NCI-H1417 treated with DMSO at 0.1 percent for 48 hours (cell line): ENCODE data around the gene ATG7.

ENCODE experiments used
- DNase-seq: peaks from one replicate; lab custom pipeline; 2025; lab: John Stamatoyannopoulos, UW

Gene ATG7

DNA sequence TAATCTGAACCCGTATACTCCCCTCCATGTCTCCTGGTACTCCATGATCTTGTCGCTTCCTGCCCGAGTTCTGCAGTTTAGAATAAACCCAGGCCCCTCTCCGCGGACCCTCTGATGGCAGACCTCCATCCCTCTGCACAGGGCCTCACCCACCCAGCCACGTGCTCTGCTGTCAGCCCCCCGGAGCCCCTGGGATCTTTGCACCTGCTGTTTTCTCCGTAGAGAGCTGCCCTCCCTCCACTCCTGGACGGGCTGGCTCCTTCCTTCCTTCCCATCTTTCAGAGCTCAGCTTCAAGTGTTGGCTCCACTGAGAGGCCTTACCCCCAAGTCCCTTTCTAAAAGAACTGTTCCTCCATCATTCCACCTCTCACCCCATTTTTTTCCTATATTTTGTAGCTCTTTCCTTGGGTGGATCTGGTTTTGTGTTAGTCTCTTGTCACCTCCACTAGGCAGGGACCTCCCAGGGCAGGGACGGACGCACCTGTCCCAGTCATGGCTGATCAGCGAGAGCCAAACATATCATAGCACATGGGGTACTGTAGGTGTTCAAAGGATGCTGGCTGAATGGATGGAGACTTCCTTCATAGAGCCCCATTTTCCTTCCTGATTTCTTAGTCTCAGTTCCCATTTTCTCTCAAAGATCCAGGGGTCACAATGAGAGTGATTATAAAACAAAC lies 264.9 kb downstream of the ATG7 start:
- DNase-seq = no peak

DNA sequence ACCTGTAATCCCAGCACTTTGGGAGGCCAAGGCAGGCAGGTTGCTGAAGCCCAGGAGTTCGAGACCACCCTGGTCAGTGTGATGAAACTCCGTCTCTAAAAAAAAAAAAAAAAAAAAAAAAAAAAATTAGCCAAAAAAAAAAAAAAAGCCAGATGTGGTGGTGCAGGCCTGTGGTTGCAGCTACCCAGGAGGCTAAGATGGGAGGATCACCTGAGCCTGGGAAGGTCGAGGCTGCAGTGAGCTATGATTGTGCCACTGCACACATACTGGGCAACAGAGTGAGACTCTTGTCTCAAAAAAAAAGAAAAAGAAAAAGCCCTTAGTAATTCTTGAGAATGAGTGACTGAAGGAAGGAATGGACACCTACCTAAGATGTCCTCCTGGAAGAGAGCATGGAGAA lies 266.4 kb downstream of the ATG7 start:
- no peak for DNase-seq

DNA sequence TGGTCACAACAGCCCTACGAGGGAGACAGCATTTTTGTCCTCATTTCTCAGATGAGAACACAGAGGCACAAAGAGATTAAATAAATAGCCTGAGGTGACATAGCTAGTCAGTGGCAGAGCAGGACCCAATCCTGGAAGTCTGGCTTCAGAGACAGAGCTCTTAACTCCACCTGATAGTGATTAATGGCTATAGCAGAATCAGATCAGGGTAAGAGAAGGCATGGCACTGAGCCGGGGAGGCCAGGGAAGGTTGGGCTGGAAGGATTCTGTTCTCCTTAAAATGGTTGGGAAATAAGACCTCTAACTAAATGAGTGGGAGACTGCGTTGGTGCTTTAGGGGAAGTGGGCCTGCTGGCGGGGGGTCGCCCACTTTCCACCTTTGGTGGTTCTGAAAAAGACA lies 267.0 kb downstream of the ATG7 start:
- DNase-seq = no peak

DNA sequence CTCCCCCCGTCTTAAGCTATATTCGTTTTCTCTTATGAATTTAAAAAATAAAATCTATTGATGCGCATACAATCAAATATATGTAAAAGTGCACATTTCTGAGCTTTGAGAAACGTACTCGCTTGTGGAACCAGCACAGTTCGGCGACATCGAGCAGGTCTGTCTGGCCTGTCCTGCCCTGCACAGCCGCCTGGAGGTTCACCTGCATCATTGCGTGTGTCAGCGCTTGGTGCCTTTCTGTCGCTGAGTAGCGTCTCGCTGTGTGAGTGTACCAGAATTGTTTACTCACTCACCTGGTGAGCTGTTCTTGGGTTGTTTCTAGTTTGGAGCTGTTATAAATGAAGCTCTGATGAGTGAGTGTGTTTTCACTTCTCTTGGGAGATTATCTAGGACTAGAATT lies 267.5 kb downstream of the ATG7 start:
- DNase-seq = peak; percentile 42

DNA sequence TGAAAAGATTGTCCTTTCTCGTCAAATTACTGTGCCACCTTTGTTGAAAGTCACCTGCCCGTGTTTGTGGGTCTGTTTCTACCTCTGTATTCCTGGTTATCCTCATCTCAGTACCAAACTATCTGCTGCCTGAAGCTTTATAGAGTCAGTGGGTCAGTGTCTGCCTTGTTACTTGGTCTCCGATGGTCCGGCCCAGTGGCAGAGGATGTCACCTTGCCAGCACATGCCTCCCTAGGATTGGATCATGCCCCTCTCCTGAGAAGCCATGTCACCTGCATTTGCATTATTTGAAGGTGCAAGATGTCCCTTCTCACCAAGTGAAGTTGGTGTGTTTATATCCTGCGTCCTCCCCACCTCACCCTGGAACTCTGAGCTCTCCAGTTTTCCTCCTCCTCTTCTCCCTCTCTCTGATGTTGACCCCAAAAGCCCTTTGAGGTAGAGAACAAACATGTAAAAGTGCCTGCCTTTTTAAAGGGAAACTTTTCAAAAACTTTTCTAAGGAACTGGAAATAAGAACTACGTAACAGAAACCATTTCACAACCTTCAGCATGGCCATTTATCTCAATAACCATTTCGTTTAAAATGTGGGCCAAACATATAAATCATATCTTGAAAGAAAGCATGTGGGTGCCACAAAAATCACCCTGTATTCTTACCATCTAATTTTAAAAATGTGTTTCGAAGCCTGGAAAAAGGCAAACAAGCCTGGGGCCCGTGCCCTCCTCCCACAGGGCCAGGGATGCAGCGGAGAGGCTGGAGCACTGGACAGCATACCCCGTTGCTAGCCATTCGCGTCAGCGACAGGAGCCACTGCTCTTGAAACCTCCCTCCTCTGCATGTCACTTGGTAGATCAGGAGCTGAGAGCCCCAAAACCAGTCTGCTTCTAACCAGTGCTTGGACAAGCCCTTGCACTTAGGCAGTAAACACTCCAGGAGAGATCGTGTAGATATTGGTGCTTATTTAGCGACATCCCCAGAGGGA lies 269.4 kb downstream of the ATG7 start:
- no peak for DNase-seq

DNA sequence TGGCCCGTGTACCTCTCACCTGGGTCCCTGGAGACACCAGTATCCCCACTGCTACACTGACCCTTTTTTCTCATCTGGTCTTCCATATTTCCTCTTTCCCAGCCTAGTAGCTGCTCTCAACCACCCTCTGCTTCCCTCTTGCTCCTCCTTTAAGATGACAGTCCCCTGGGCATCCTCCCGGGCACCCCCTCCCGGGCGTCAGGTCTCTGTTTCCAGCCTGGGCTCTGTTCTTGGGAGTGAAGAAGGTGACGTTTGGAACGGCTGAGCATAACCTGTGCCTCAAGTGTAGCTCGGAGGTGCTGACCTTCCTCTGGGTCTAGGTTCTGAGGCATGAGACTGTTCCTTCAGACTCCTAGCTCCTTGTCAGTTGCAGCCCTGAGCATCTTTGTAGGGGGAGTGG lies 270.4 kb downstream of the ATG7 start:
- no peak for DNase-seq

DNA sequence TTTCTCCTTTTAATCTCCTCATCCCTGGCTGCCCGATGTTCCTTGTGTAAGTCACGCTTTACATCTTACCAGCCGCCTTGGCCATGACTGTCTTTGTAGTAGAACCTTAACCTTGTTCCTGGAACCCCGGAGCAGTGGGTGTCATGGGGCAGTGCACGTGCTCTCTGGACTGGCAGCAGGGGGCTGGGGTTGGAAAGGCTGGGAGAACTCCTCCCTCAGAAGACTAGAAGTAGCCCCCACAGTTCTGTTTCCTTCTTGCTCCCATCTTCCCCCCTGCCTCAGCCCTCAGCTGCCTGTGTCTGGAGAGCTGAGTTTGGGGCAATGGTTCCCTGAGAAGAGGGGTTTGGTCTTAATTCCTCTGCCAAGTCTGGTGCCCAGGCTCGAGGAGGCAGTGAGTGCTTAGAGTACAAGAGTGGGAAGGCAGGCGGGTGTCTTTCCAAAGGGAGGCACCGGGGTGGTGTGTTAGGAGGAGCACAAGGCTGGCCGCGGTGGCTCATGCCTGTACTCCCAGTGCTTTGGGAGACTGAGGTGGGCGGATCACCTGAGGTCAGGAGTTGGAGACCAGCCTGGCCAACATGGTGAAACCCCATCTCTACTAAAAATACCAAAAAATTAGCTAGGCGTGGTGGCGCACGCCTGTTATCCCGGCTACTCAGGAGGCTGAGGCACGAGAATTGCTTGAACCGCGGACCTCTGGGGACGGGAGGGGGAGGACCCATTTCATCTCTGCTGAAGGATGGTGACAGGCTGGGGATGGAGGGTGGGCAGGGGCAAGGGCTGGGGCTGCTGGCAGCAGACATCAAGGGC lies 271.1 kb downstream of the ATG7 start:
- no peak for DNase-seq

DNA sequence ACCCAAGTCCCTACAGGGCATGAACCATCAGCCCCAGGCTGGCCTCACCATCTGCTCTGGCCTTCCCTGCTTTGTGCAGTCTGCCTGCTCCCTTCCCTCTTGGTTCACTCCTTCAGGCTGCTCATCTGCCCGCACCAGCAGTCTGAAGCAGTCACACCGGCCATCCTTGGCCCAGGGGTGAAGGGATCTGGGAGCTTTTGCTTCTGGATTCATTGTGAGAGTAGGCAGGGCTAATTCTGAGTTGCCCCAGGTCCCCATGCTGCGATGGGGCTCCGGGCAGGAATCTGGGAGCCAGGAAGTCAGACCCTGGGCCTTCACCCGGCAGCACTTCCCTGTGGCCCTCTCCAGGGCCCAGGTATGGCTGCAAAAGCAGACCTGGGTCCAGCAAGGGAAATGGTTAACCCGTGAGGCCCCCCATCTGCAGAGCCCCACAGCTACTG lies 271.8 kb downstream of the ATG7 start:
- DNase-seq = no peak

DNA sequence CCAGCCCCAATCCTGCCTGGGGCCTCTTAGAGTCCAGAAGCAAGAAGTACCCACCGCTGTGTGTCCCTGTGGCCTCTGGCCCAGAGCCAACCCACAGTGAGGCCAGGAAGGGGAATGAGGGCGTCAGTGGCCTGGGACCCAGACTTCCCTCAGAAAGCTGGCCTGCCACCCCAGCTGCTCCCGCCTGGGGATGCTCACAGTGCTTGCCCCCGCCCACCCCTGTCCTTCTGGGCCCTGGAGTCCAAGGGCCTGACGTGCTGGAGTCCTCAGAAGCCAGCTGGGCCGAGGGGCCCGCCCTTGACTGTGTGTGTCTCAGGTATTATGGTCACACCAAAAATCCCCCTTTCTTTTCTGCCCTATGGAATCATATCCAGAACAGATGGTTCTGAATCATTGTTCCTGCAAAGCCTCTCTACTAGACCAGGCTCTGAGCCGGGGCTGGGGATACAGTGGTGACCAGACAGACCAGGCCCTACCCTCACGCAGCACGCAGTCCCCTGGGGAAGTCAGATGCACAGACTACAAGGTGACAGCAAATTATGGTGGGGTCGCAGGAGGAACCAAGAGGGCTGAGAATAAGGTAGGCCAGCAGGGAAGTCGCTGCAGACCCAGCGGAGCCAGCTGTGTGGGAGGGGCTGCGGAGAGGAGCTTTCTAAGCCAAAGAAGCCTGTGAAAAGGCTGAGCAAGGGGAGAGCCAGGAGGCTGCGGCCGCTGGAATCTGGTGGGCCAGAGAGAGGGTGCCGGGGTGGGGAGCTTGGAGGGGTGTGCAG lies 272.4 kb downstream of the ATG7 start:
- no peak for DNase-seq

DNA sequence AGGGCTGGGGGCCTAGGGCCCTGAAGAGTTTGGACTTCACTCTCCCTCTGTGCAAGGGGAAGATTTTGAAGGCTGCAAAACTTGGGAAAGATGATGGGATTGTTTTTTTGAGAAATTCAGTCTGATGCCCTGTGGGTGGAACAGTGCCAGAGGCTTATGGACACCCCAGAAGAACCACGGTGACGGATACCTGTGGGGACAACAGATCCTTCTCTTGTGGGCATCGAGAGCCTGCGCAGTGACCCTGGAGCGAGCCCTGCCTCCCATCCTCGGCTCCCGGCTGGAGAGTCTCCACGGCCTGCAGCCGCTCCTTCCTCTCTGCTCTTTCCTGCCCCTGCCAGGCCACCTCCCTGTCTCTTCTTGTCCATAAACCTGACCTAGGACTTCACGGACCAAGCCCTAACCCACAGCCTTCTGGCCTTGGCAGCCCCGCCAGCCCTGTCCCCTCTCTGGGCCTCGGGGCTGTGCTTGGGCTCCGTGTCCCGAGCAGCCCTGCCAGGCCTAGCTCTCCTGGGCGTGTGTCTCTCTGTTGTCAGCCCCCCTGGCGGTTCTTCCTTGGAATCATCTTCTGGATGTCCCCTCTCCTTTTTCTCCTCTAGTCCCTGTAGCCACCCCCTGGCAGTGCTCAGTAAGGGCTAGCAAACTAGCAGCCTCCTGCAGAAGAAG lies 273.1 kb downstream of the ATG7 start:
- DNase-seq = no peak

DNA sequence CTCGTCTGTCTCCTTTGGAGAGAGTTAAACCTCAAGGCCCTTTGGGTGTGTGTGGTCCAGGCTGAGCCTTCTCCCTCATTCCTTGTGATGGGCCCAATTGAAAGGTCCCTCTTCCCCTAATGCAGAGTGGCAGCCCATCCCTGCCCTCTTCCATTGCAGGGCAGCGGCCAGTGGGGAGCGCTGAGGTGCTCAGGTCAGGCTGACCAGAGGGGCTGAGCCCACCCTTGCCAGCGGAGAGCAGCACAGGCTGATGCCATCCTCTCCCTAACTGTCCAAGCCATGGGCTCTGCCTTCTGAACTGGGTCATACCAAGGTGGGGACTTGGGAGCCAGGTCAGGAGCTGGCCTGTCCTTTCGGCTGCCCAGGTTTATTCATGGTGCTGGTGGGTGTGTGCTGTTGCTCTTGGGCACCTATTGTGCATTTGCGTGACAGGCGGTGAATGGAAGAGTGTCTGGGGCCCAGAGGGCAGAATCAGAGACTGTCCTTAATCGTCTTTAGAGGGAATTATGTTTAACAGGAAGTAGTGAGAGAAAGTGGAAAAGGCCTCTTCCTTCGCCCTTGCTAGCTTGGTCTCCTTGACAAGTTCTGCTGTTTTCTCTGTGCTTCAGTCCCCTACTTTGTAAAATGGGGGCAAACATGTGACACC lies 274.6 kb downstream of the ATG7 start:
- no peak for DNase-seq

DNA sequence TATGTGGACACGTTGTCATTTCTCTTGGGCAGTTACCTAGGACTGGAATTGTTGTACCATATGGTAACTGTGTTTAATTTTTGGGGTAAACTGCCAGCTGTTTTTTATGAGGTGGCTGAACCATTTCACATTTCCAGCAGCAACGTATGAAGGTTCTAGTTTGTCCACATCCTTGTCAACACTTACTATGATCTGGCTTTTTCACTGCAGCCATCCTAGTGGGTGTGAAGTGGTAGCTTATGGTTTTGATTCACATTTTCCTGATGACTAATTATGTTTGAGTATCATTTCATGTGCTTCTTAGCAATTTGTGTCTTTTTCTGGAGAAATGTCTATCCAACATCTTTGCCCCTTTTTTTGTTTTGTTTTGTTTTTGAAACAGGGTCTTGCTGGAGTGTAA lies 275.3 kb downstream of the ATG7 start:
- no peak for DNase-seq

DNA sequence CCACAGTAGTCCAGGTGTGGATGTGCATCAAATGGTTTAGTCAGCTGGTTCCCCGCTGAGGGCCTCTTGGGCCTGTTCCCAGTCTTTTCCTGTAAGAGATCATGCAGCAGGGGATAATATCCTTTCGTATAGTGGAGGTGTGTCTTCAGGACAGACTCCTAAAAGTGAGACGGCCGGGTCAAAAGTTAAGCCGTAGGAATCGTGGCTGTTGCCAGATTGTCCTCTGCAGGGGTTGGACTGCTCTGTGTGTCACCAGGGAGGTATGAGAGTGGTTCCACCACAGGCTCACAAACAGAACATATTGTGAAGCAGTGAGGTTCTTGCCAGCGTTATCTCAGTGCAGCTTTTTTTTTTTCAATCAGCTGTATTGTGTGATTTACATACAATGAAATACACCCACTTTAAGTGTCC lies 276.5 kb downstream of the ATG7 start:
- DNase-seq = no peak

DNA sequence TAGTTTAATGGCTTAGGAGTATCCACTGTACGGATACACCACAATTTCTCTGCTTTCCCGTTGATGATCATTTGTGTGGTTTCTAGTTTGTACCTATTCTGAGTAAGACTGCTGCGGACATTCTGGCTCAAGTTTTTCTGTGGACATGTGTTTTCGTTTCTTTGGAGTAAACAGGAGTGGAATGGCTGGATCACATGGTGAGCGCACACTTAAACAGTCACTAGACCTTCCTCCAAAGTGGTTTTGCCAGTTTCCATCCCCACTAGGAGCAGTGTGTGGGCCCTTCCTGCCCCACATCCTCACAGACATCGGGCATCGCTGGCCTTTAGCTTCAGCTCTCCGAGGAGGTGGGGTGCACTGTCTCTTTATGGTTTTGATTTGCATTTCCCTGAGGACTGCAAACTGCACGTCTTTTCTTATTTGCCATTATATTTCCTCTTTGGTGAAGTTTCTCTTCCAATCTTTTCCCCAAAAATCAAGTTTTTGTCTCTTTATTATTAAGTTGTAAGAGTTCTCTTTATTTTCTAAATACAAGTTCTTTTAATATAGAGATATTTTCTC lies 277.5 kb downstream of the ATG7 start:
- no peak for DNase-seq

DNA sequence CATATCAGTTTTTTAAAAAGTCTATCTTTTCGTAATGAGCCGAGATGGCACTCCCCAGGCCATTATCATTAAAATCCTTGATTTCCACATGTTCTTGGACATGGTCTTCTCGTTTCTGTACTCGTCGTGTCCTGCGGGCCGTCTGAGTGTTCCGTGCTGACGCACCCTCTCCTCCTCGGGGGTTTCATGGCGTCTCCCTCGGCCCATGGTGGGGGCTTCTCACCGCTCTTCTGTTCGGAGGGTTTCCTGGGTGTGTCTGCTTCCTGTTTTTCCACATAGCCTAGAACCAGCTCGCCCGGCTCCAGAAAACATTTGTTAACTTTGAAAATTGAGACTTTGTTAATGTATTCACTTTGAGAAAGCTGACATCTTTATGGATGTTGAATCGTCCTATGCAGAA lies 278.8 kb downstream of the ATG7 start:
- no peak for DNase-seq

DNA sequence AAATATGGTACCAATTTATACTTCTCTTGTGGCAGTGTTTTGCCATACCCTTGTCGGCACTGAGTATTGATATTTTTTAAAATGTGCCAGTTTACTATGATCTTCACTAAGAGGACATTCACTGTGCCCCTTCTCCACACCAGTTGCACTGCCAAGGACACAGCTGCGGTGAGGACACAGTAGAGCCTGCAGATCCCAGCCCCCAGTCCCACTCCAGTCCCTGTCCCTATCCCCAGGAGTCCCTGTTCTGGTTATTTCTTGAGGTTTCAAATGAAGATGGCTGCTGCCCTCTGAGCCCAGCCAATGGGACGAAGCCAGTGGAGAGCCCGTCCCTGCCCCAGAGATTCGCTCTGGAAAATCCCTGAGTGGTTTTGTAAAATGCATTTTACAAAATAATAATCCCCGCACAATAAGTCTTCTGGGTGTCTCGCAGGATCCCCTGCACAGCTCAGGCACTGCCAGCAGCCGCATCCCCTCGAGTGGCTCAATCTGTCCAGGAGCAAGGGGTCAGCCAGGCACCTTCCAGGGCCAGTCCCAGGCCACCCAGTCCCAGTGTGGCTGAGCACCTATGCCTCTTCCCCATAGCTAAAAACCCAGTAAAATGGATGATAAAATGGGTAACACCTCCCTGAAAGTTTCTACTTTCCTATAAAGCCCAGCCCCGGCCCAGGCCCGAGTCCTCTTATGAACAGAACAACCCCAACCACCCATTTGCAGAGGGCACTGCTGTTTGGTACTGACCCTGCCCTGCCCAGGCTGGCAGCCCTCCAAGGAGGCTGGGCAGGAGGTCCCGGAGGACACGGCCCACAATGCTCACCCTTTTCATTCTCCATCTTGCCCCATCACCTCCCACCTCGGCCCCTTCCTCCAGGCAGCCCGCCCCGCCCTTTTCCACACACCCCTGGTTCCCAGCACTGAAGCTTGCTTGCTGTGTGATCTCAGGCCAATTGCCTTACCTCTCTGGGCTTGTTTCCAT lies 280.4 kb downstream of the ATG7 start:
- DNase-seq = no peak

DNA sequence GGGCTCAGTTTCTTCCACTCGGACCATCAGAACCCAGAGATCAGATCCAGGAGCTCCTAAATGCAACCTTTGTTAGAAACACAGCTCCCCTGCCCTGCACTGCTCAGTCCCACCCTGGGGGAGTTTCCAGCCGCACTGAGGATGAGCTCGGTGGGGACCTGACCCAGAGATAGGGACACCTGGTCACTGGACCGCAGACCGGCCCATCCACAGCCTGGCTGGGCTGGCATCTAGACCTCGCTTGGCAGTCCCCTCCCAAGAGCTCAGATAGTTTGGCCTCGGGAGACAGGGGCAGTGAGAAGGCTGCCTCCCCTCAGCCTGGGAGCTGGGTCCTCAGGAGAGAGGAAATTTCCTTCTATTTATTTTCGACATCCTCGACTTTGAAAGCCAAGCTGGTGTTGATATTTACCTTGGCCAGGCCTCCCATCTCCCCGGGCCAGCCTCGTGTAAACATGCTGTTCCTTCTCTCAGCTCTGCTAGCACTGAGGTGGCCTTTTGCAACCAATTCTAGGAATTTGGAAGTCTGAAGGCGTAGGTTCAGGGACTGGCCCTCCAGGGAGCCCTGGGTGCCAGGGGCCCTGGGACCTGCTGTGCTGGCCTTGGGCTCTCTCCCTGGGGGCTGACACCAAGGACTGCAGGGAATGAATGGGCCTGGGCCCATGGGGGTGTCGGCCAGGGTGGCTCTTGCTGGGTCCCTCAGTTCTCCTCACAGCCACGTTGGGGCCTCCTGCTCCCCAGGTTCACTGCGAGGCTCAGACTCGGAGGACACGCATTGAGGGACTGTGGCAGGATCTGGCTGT lies 281.4 kb downstream of the ATG7 start:
- DNase-seq = no peak

DNA sequence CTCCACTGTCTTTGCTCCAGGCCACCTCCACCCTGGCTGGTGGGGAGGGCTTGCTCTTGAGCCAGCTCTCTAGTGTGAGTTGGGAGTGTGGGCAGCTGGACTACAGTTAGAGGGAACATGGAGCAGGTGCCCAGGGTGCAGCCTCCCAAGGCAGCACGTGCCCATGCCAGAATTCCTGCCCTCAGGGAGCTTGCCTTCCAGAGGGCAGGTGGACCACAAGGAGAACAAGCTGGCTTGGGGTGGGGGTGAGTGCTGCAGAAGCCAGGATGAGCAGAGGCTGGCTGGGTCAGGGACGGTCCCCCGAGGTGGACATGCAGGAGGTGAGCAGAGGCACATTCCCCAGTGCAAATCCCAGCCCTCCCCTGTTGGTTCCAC lies 282.0 kb downstream of the ATG7 start:
- no peak for DNase-seq
